OCI-LY7 (cell line): ENCODE data around the gene FHIT. TPM values are rescaled to one million over a fixed set of nuclear protein-coding genes. Genes with fewer than 3 reads are reported as not detected.

Experiments
- BruUV-seq: library from RNA; stranded (reverse); fragments of 400-500 nt; replicated peaks from 2 replicates; lab custom pipeline; 2021; lab: Mats Ljungman, UMichigan
- CTCF ChIA-PET: fragments of 300-600 bp; sonication (Branson Sonifier 250); formaldehyde crosslinking; loops from one replicate; lab custom pipeline; 2022; ENCODE audit warnings: antibody characterized with exemption; ENCODE audit not compliant: unreplicated experiment; lab: Charles Lee
- POLR2A ChIA-PET: fragments of 300-600 bp; sonication (Branson Sonifier 250); formaldehyde crosslinking; loops from one replicate; lab custom pipeline; 2022; ENCODE audit warnings: antibody characterized with exemption; lab: Charles Lee
- DNase-seq: peaks from one replicate; pipeline ENCODE4 v3.0.0-alpha.2; 2015; ENCODE audit warnings: low spot score
- H2AFZ ChIP-seq: fragments of 200-600 bp; sonication (generic), shearing (Covaris generic); 2 replicates; pipeline ENCODE4 v1.6.1; 2014; ENCODE audit warnings: mild to moderate bottlenecking, antibody characterized with exemption, low read length, moderate library complexity
- H3K27ac ChIP-seq: fragments of 200-600 bp; sonication (generic); 2 replicates; pipeline ENCODE4 v1.5.1; 2014; ENCODE audit warnings: mixed run types, low read depth, mild to moderate bottlenecking, moderate library complexity, low read length, inconsistent platforms; ENCODE audit not compliant: poor library complexity, severe bottlenecking
- H3K36me3 ChIP-seq: fragments of 200-600 bp; sonication (generic); 2 replicates; pipeline ENCODE4 v1.6.1; 2014; ENCODE audit warnings: mild to moderate bottlenecking, antibody characterized with exemption, low read length, moderate library complexity, mixed read lengths; ENCODE audit not compliant: insufficient read depth
- H3K4me1 ChIP-seq: fragments of 200-600 bp; sonication (generic); 2 replicates; pipeline ENCODE4 v1.5.1; 2014; ENCODE audit warnings: mild to moderate bottlenecking, low read length; ENCODE audit not compliant: insufficient read depth, poor library complexity, severe bottlenecking
- H3K4me2 ChIP-seq: fragments of 200-600 bp; sonication (generic); 2 replicates; pipeline ENCODE4 v1.6.1; 2014; ENCODE audit warnings: mild to moderate bottlenecking, low read length
- H3K4me3 ChIP-seq: fragments of 200-600 bp; sonication (generic); 2 replicates; pipeline ENCODE4 v1.5.1; 2014; ENCODE audit warnings: mild to moderate bottlenecking, low read depth, low read length; ENCODE audit not compliant: poor library complexity, severe bottlenecking
- H3K79me2 ChIP-seq: fragments of 200-600 bp; sonication (generic); 2 replicates; pipeline ENCODE4 v1.6.1; 2016; ENCODE audit warnings: low read depth, mild to moderate bottlenecking, low read length, moderate library complexity, mixed read lengths; ENCODE audit not compliant: insufficient read depth
- H3K9me2 ChIP-seq: fragments of 200-600 bp; sonication (generic); 2 replicates; pipeline ENCODE4 v1.6.1; 2016; ENCODE audit warnings: mild to moderate bottlenecking, low read length, mixed read lengths; ENCODE audit not compliant: insufficient read depth
- H3K9me3 ChIP-seq: fragments of 200-600 bp; sonication (generic); 2 replicates; pipeline ENCODE4 v1.6.1; 2014; ENCODE audit warnings: mild to moderate bottlenecking, mixed run types, low read length, mixed read lengths
- H4K20me1 ChIP-seq: fragments of 200-600 bp; sonication (generic); 2 replicates; pipeline ENCODE4 v1.6.1; 2014; ENCODE audit warnings: mild to moderate bottlenecking, antibody characterized with exemption, low read length, moderate library complexity, mixed read lengths; ENCODE audit not compliant: insufficient read depth
- CTCF ChIP-seq: fragments of 200-600 bp; sonication (generic); conservative IDR thresholded peaks from 2 replicates; pipeline ENCODE4 v1.5.1; 2014; ENCODE audit warnings: mild to moderate bottlenecking, antibody characterized with exemption, low read length, moderate library complexity, mixed read lengths
- EZH2phosphoT487 ChIP-seq: fragments of 200-600 bp; sonication (generic); IDR thresholded peaks from 2 replicates; pipeline ENCODE4 v1.6.1; 2018; ENCODE audit warnings: low read depth, borderline replicate concordance, mild to moderate bottlenecking, mixed run types, antibody characterized with exemption, low read length, moderate library complexity, mixed read lengths
- intact Hi-C: fragments of 100-400 bp; cut with micrococcal nuclease; formaldehyde crosslinking; loops from one replicate; pipeline ENCODE4 v1.10.0; 2022; ENCODE audit not compliant: unreplicated experiment
- total RNA-seq, 2 experiments: library from RNA; depleted of rRNA in 1 of 2; stranded (reverse); fragments of >200 nt in 1 of 2; shearing (Covaris generic) in 1 of 2; gene quantifications; 2 replicates each; pipeline ENCODE4 v1.2.3, GENCODE V29; 2014 to 2022

The FHIT gene
- total RNA-seq, 2 experiments from 2014 or later, result 5.0 to 10.9 TPM

- H3K9me3 ChIP-seq, result no peaks in the 10 kb centered on the region
- H3K4me1 ChIP-seq, result no peaks in the 10 kb centered on the region
- BruUV-seq, result no TSS peak
- no peaks in the 10 kb centered on the region for H3K36me3 ChIP-seq
- no peak overlapping the region for H3K4me2 ChIP-seq
- ChIA-PET POLR2A (interaction anchor here (0.7 to 1.3 kb wide), 3 partner anchors 11 to 819 kb away, joined by 3 to 4 read pairs (median 3); no protein-coding TSS in a partner anchor), CTCF (no interaction called here)
- no peaks in the 10 kb centered on the region for H3K79me2 ChIP-seq
- TF ChIP-seq CTCF, result no peak
- TF ChIP-seq EZH2phosphoT487, result no peak
- H3K4me3 ChIP-seq, result no peak overlapping the region
- H3K27ac ChIP-seq, result no peak overlapping the region
- intact Hi-C loops, result no loop called here
- H3K9me2 ChIP-seq, result no peaks in the 10 kb centered on the region
- H2AFZ ChIP-seq, result no peak overlapping the region
- no peak for DNase-seq
- no peaks in the 10 kb centered on the region for H4K20me1 ChIP-seq
These were observed 341.7 kb downstream of the FHIT start for GRCh38 chr3:60909526-60909925.

DNA sequence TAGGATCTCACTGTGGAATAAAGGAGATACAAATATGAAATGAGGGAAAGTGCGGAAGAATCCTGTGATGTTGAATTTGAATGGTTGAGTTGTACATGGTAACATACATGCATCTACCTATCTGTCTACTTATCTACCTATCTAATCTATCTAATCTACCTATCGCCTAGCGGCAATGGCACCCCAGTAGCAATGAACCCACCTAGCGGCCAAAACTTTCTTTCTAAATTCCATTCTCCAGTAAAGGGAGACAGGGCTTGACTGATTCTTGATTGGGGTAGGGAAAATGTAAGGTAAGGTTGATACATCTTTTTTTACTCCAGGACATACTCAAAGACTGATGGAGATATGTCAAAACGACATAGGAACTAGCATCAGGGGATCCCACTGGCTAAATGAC, 345.0 kb downstream of the FHIT start:
- Histone ChIP-seq H3K9me3 (no peaks in the 10 kb centered on the region), H3K27ac (no peak overlapping the region), H3K79me2 (no peaks in the 10 kb centered on the region), H4K20me1 (no peaks in the 10 kb centered on the region), H3K4me1 (no peaks in the 10 kb centered on the region), H3K4me2 (no peak overlapping the region), H3K9me2 (no peaks in the 10 kb centered on the region), H3K36me3 (no peaks in the 10 kb centered on the region), H3K4me3 (no peak overlapping the region), H2AFZ (no peak overlapping the region)
- intact Hi-C loops, result no loop called here
- CTCF ChIA-PET, result no interaction called here
- BruUV-seq, result no TSS peak
- TF ChIP-seq CTCF, result no peak
- no peak for TF ChIP-seq EZH2phosphoT487
- no peak for DNase-seq
- POLR2A ChIA-PET, result no interaction called here

GRCh38 chr3:60898321-60898720, 352.9 kb downstream of the FHIT start:
- Histone ChIP-seq H3K36me3 (no peaks in the 10 kb centered on the region), H3K27ac (no peak overlapping the region), H4K20me1 (no peaks in the 10 kb centered on the region), H3K4me1 (no peaks in the 10 kb centered on the region), H3K4me2 (no peak overlapping the region), H2AFZ (no peak overlapping the region), H3K79me2 (no peaks in the 10 kb centered on the region), H3K4me3 (no peak overlapping the region), H3K9me2 (no peaks in the 10 kb centered on the region), H3K9me3 (no peaks in the 10 kb centered on the region)
- no TSS peak for BruUV-seq
- no peak for DNase-seq
- ChIA-PET POLR2A (interaction anchor here (0.6 to 0.9 kb wide), 2 partner anchors 11 to 102 kb away, joined by 3 read pairs; no protein-coding TSS in a partner anchor), CTCF (no interaction called here)
- TF ChIP-seq CTCF (no peak), EZH2phosphoT487 (no peak)
- intact Hi-C loops, result no loop called here
